Mammary epithelial cell (primary cell): ENCODE measurements around the gene PGM1.

Source experiments
- EZH2 ChIP-seq: IDR thresholded peaks from 2 replicates; pipeline ENCODE4 v1.6.1; 2012; ENCODE audit warnings: low read length, inconsistent platforms, borderline replicate concordance
- TF ChIP-seq, protein P1 (sequence below), 2 donors: IDR thresholded peaks in 1 of 2; conservative IDR thresholded peaks in 1 of 2; 2 replicates each; pipeline ENCODE4 v1.5.1; 2011 to 2012; ENCODE audit warnings: inconsistent platforms in 2 of 2, low read length in 2 of 2, mild to moderate bottlenecking in 2 of 2, control low read depth in 1 of 2, low read depth in 1 of 2; ENCODE audit not compliant: insufficient read depth in 1 of 2; ENCODE audit errors: extremely low read depth in 1 of 2

GRCh38 chr1:63683759-63684158 lies 90.5 kb downstream of the PGM1 start:
- TF ChIP-seq, protein P1, sequence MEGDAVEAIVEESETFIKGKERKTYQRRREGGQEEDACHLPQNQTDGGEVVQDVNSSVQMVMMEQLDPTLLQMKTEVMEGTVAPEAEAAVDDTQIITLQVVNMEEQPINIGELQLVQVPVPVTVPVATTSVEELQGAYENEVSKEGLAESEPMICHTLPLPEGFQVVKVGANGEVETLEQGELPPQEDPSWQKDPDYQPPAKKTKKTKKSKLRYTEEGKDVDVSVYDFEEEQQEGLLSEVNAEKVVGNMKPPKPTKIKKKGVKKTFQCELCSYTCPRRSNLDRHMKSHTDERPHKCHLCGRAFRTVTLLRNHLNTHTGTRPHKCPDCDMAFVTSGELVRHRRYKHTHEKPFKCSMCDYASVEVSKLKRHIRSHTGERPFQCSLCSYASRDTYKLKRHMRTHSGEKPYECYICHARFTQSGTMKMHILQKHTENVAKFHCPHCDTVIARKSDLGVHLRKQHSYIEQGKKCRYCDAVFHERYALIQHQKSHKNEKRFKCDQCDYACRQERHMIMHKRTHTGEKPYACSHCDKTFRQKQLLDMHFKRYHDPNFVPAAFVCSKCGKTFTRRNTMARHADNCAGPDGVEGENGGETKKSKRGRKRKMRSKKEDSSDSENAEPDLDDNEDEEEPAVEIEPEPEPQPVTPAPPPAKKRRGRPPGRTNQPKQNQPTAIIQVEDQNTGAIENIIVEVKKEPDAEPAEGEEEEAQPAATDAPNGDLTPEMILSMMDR (conservative IDR thresholded peaks at IDR 0.05 in 1 of 2, IDR thresholded peaks at IDR 0.05 in 1 of 2; ENCODE audit: extremely low read depth in 1 of 2, insufficient read depth in 1 of 2, low read depth in 1 of 2, low read length in 2 of 2) = no peak
- no peak for TF ChIP-seq EZH2
